Diencephalon (tissue), 1 donor: ENCODE measurements around the gene SDCCAG8. TPM values are rescaled to one million over a fixed set of nuclear protein-coding genes. Genes with fewer than 3 reads are reported as not detected.

ENCODE experiments used
- small RNA-seq: library from RNA; depleted of rRNA; stranded (forward); fragments of <200 nt; gene quantifications from one replicate; pipeline ENCODE3, GENCODE V24; 2014
- total RNA-seq: library from RNA; depleted of rRNA; stranded (reverse); fragments of >200 nt; gene quantifications from one replicate; pipeline ENCODE4 v1.2.3, GENCODE V29; 2014

SDCCAG8 gene
- 68.7 TPM for total RNA-seq

DNA sequence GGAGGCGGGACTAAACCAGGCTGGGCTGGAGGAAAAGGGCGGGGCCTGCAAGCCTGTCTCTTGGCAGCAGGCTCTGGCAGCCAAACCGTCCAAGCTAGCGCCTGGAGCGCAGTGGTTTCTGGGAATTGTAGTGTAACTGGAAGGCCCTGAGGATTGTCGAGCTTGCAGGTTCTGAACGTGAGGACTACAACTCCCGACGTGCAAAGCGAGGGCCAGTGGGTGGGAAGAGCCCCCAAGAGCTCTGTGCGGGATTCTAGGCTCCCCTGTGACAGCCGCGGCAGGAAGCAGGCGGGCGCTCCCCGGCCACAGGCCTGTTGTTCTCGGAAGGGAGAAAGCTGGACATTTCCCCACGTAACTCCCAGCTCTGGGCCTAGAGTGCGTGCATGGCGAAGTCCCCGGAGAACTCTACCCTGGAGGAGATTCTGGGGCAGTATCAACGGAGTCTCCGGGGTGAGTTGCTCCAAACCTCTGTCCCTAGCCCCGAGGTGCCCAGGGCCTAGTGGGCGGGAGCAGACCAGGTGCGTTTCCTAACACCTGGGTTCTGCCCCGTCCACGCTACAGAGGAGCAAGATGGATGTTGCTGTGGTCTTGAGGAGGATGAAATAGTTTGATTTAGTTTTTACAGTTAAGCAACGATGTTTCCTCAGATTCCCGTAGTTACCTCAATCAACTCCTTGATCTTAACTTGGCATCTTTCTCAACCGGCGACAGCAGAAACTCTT is at the start of gene SDCCAG8:
SDCCAG8 (plus strand) TSS at position 251 of the 722 bp plus-strand sequence; CDS start at position 384, 133 bp downstream.

GRCh38 chr1:243254927-243255790 is 682 bp upstream of the SDCCAG8 start, which contains the start of gene CEP170:
Gene CEP170 (minus strand): TSS chr1:243255281. CDS start chr1:243225280, 30,001 bp downstream.

Small RNAs within 50 kb of the gene (small RNA-seq; reads per million reads assigned to genes)
- gene MIR4677, result 3.3 reads per million, percentile 90 among the genes with 10 or more reads in this experiment

Other genes with a start within 250 kb of the SDCCAG8 start
- gene CEP170, start 760 bp upstream of the SDCCAG8 start, total RNA-seq, result 353 TPM